SK-N-SH (cell line): ENCODE results near the gene ARG2. TPM values are rescaled to one million over a fixed set of nuclear protein-coding genes. Genes with fewer than 3 reads are reported as not detected.

Source experiments
- CTCF ChIA-PET: fragments of 300-600, 350-600 bp; formaldehyde crosslinking; extraction: SDS; loops from one replicate; lab custom pipeline; 2021; lab: Yijun Ruan, JAX
- POLR2A ChIA-PET: fragments of 350-600 bp; sonication (Branson Sonifier 250); formaldehyde crosslinking; extraction: SDS; loops from one replicate; lab custom pipeline; 2020; ENCODE audit warnings: antibody characterized with exemption, inconsistent platforms; lab: Yijun Ruan, JAX
- DNase-seq: peaks from one replicate; pipeline ENCODE4 v3.0.0; 2012
- H2AFZ ChIP-seq: fragments of 200-600 bp; sonication (generic); 2 replicates; pipeline ENCODE4 v1.8.1; 2016; ENCODE audit warnings: antibody characterized with exemption, mild to moderate bottlenecking, low read depth
- H3F3A ChIP-seq: fragments of 200-600 bp; sonication (generic); replicated peaks from 2 replicates; pipeline ENCODE3; 2016; ENCODE audit warnings: antibody characterized with exemption, mild to moderate bottlenecking; ENCODE audit not compliant: insufficient read depth
- H3K27ac ChIP-seq, 2 experiments: fragments of 200-500 bp in 1 of 2; fragments of 200-600 bp in 1 of 2; sonication (Bioruptor generic) in 1 of 2; sonication (generic), shearing (Covaris generic) in 1 of 2; 2 replicates each; pipeline versions ENCODE4 v1.5.1 to v1.6.1; 2014 to 2016; ENCODE audit warnings: low read depth in 2 of 2, inconsistent platforms in 1 of 2, low read length in 1 of 2, mild to moderate bottlenecking in 1 of 2, mixed read lengths in 1 of 2
- H3K27me3 ChIP-seq: fragments of 200-600 bp; sonication (generic), shearing (Covaris generic); 2 replicates; pipeline ENCODE4 v1.6.1; 2016; ENCODE audit warnings: mixed run types; ENCODE audit not compliant: insufficient read depth
- H3K36me3 ChIP-seq, 2 experiments: fragments of 200-500 bp in 1 of 2; fragments of 200-600 bp in 1 of 2; sonication (Bioruptor generic) in 1 of 2; sonication (generic) in 1 of 2; replicated peaks in 1 of 2; 2 replicates each; pipeline versions ENCODE3 to v1.5.1; 2014 to 2016; ENCODE audit warnings: low read length in 1 of 2, mild to moderate bottlenecking in 1 of 2; ENCODE audit not compliant: insufficient read depth in 2 of 2, control insufficient read depth in 1 of 2
- H3K4me1 ChIP-seq, 2 experiments: fragments of 200-500 bp in 1 of 2; fragments of 200-600 bp in 1 of 2; sonication (Bioruptor generic) in 1 of 2; sonication (generic), shearing (Covaris generic) in 1 of 2; 2 replicates each; pipeline versions ENCODE4 v1.5.1 to v1.6.1; 2014 to 2016; ENCODE audit warnings: low read depth in 1 of 2, low read length in 1 of 2, mixed run types in 1 of 2; ENCODE audit not compliant: insufficient read depth in 2 of 2, control insufficient read depth in 1 of 2
- H3K4me2 ChIP-seq: fragments of 200-600 bp; sonication (generic), shearing (Covaris generic); 2 replicates; pipeline ENCODE4 v1.6.1; 2017; ENCODE audit warnings: mixed run types
- H3K4me3 ChIP-seq, 2 experiments: fragments of 200-500 bp in 1 of 2; fragments of 200-600 bp in 1 of 2; sonication (Bioruptor generic) in 1 of 2; sonication (generic), shearing (Covaris generic) in 1 of 2; 2 replicates each; pipeline versions ENCODE4 v1.5.1 to v1.8.1; 2014 to 2016; ENCODE audit warnings: low read depth in 2 of 2, inconsistent platforms in 1 of 2, low read length in 1 of 2, mild to moderate bottlenecking in 1 of 2, mixed read lengths in 1 of 2, moderate library complexity in 1 of 2
- H3K79me2 ChIP-seq: fragments of 200-600 bp; sonication (generic); 2 replicates; pipeline ENCODE4 v1.8.1; 2017; ENCODE audit warnings: mild to moderate bottlenecking; ENCODE audit not compliant: insufficient read depth
- H3K9ac ChIP-seq: fragments of 200-600 bp; sonication (generic); 2 replicates; pipeline ENCODE4 v1.6.1; 2017; ENCODE audit warnings: mixed run types
- H3K9me2 ChIP-seq: fragments of 200-600 bp; sonication (generic); 2 replicates; pipeline ENCODE4 v1.6.1; 2017; ENCODE audit warnings: mixed run types
- H3K9me3 ChIP-seq: fragments of 200-600 bp; sonication (generic); 2 replicates; pipeline ENCODE4 v1.6.1; 2017; ENCODE audit warnings: mixed run types, mild to moderate bottlenecking, moderate library complexity
- H4K20me1 ChIP-seq: fragments of 200-600 bp; sonication (generic); 2 replicates; pipeline ENCODE4 v1.6.1; 2017; ENCODE audit warnings: mild to moderate bottlenecking, mixed run types; ENCODE audit not compliant: insufficient read depth
- ELF1 ChIP-seq: IDR thresholded peaks from 2 replicates; pipeline ENCODE4 v1.4.0; 2012
- EP300 ChIP-seq, 2 experiments: IDR thresholded peaks; 2 replicates each; pipeline versions ENCODE4 v1.4.0 to v1.6.1; 2012; ENCODE audit warnings: borderline replicate concordance in 1 of 2, low read depth in 1 of 2, low read length in 1 of 2
- EZH2phosphoT487 ChIP-seq: fragments of 200-600 bp; sonication (generic); IDR thresholded peaks from 2 replicates; pipeline ENCODE4 v1.6.1; 2017; ENCODE audit warnings: low read depth, mixed run types, mild to moderate bottlenecking, antibody characterized with exemption, moderate library complexity, borderline replicate concordance
- FOSL2 ChIP-seq: IDR thresholded peaks from 2 replicates; pipeline ENCODE4 v1.4.0; 2012; ENCODE audit warnings: low read depth, mild to moderate bottlenecking, moderate library complexity, borderline replicate concordance
- FOXM1 ChIP-seq: IDR thresholded peaks from 2 replicates; pipeline ENCODE4 v1.4.0; 2012; ENCODE audit warnings: low read depth, mild to moderate bottlenecking
- IRF3 ChIP-seq: fragments of 150-350 bp; IDR thresholded peaks from 2 replicates; pipeline ENCODE4 v1.6.1; 2016; ENCODE audit warnings: mild to moderate bottlenecking, low read depth, low read length
- JUND ChIP-seq: IDR thresholded peaks from 2 replicates; pipeline ENCODE4 v1.4.0; 2012
- MEF2A ChIP-seq: IDR thresholded peaks from 2 replicates; pipeline ENCODE4 v1.4.0; 2012; ENCODE audit warnings: low read depth, borderline replicate concordance
- MXI1 ChIP-seq: IDR thresholded peaks from 2 replicates; pipeline ENCODE4 v1.6.1; 2012; ENCODE audit warnings: mild to moderate bottlenecking, low read depth, low read length, improper control_type of control experiment
- NRF1 ChIP-seq: IDR thresholded peaks from 2 replicates; pipeline ENCODE4 v1.6.1; 2012; ENCODE audit warnings: low read depth, mild to moderate bottlenecking, low read length
- PBX3 ChIP-seq: IDR thresholded peaks from 2 replicates; pipeline ENCODE4; 2012
- RAD21 ChIP-seq: IDR thresholded peaks from 2 replicates; pipeline ENCODE4 v1.6.1; 2012; ENCODE audit warnings: mild to moderate bottlenecking, low read length
- RCOR1 ChIP-seq: fragments of 150-350 bp; IDR thresholded peaks from 2 replicates; pipeline ENCODE4 v1.6.1; 2017; ENCODE audit warnings: antibody characterized with exemption, low read length
- RXRA ChIP-seq: IDR thresholded peaks from 2 replicates; pipeline ENCODE4 v1.4.0; 2012; ENCODE audit warnings: low read depth, mild to moderate bottlenecking, borderline replicate concordance
- TCF12 ChIP-seq: IDR thresholded peaks from 2 replicates; pipeline ENCODE4 v1.4.0; 2012
- TEAD4 ChIP-seq: IDR thresholded peaks from 2 replicates; pipeline ENCODE4 v1.4.0; 2012; ENCODE audit warnings: mild to moderate bottlenecking, borderline replicate concordance; ENCODE audit not compliant: insufficient read depth
- USF1 ChIP-seq: IDR thresholded peaks from 2 replicates; pipeline ENCODE4 v1.4.0; 2012; ENCODE audit warnings: low read depth, borderline replicate concordance
- ZBTB33 ChIP-seq: IDR thresholded peaks from 2 replicates; pipeline ENCODE4 v1.4.0; 2012; ENCODE audit warnings: low read depth, borderline replicate concordance
- WGBS: methylation state at CpG from one replicate; pipeline ENCODE4 v1.1.6; 2017; ENCODE audit warnings: low lambda C conversion rate; 5-methylcytosine and 5-hydroxymethylcytosine counted together
- polyA plus RNA-seq, 3 experiments: library from polyadenylated mRNA; depleted of rRNA; stranded (reverse); fragments of >200 nt; gene quantifications; 2 replicates each; pipeline ENCODE4 v1.2.3, GENCODE V29; 2012

Gene ARG2
- polyA plus RNA-seq, 1 of the 3 experiments (the other 2 are of a cell fraction) = 2.6 TPM

- no peaks in the 10 kb centered on the region for H3K79me2 ChIP-seq
- CTCF ChIA-PET = interaction anchor here (3.3 kb wide), 1 partner anchor 17 kb away, joined by 20 read pairs; the partner anchor contains the start of gene ARG2
- H3K9me2 ChIP-seq = no peaks in the 10 kb centered on the region
- no peaks in the 10 kb centered on the region for H3K27me3 ChIP-seq
- no peaks in the 10 kb centered on the region for H3K36me3 ChIP-seq
- peaks cover 0 to 6% of the 10 kb centered on the region in 2 experiments; a peak in 2 of 4 replicates for H3K4me1 ChIP-seq
- H3F3A ChIP-seq = peaks cover 3% of the 10 kb centered on the region
- no peaks in the 10 kb centered on the region for H4K20me1 ChIP-seq
- no peak overlapping the region for H3K9ac ChIP-seq
- WGBS = 77% methylated on average over 7 of the region's 7 CpGs
- H3K27ac ChIP-seq = no peak overlapping the region
- DNase-seq = no peak
- TF ChIP-seq NRF1 (no peak), MEF2A (no peak), RCOR1 (no peak), EZH2phosphoT487 (no peak), IRF3 (no peak), RAD21 (no peak), RXRA (no peak), MXI1 (no peak)
- no peak overlapping the region for H2AFZ ChIP-seq
- POLR2A ChIA-PET = no interaction called here
- H3K4me2 ChIP-seq = no peak overlapping the region
- H3K9me3 ChIP-seq = no peaks in the 10 kb centered on the region
- no peak overlapping the region for H3K4me3 ChIP-seq
These were observed 17.6 kb upstream of the ARG2 start for GRCh38 chr14:67602076-67602475.

- CTCF ChIA-PET = interaction anchor here (4.1 kb wide), 1 partner anchor 16 kb away, joined by 24 read pairs; the partner anchor contains the start of gene ARG2
- WGBS = 73% methylated on average over 5 of the region's 5 CpGs
- Histone ChIP-seq H3K9me2 (no peaks in the 10 kb centered on the region), H3K4me3 (no peak overlapping the region), H3K27ac (no peak overlapping the region), H2AFZ (no peak overlapping the region), H3K27me3 (no peaks in the 10 kb centered on the region), H3K79me2 (no peaks in the 10 kb centered on the region), H3K9me3 (no peaks in the 10 kb centered on the region), H3F3A (peaks cover 3% of the 10 kb centered on the region), H3K4me1 (peaks cover 0 to 6% of the 10 kb centered on the region in 2 experiments; a peak in 2 of 4 replicates), H3K9ac (no peak overlapping the region), H3K36me3 (no peaks in the 10 kb centered on the region), H3K4me2 (no peak overlapping the region), H4K20me1 (no peaks in the 10 kb centered on the region)
- DNase-seq = no peak
- TF ChIP-seq RXRA (no peak), JUND (no peak), FOXM1 (no peak)
- POLR2A ChIA-PET = no interaction called here
These were observed 16.6 kb upstream of the ARG2 start for GRCh38 chr14:67602995-67603545.

- ChIA-PET POLR2A (no interaction called here), CTCF (interaction anchor here (0.6 to 2.2 kb wide), 2 partner anchors 11 to 223 kb away, joined by 3 to 9 read pairs; no protein-coding TSS in a partner anchor)
- H3K4me2 ChIP-seq = no peak overlapping the region
- no peak for DNase-seq
- no peaks in the 10 kb centered on the region for H3K4me1 ChIP-seq
- no peak overlapping the region for H3K27ac ChIP-seq
- H3F3A ChIP-seq = peaks cover under 1% of the 10 kb centered on the region
- H3K27me3 ChIP-seq = no peaks in the 10 kb centered on the region
- H3K9me2 ChIP-seq = no peaks in the 10 kb centered on the region
- H3K79me2 ChIP-seq = no peaks in the 10 kb centered on the region
- no peaks in the 10 kb centered on the region for H3K36me3 ChIP-seq
- no peaks in the 10 kb centered on the region for H3K9me3 ChIP-seq
- H4K20me1 ChIP-seq = no peaks in the 10 kb centered on the region
- 91% methylated on average over 5 of the region's 5 CpGs for WGBS
- H3K4me3 ChIP-seq = no peak overlapping the region
- no peak overlapping the region for H3K9ac ChIP-seq
- H2AFZ ChIP-seq = no peak overlapping the region
- no peak for TF ChIP-seq RCOR1
- TF ChIP-seq TEAD4 = no peak
- no peak for TF ChIP-seq JUND
- no peak for TF ChIP-seq FOSL2
- TF ChIP-seq FOXM1 = no peak
- no peak for TF ChIP-seq ELF1
- no peak for TF ChIP-seq EP300 (IDR thresholded peaks at IDR 0.05; ENCODE audit: borderline replicate concordance in 1 of 2, low read depth in 1 of 2, low read length in 1 of 2)
- no peak for TF ChIP-seq TCF12
- no peak for TF ChIP-seq USF1
- TF ChIP-seq MEF2A = no peak
- no peak for TF ChIP-seq RXRA
- TF ChIP-seq ZBTB33 = no peak
- no peak for TF ChIP-seq PBX3
These were observed 12.1 kb upstream of the ARG2 start for GRCh38 chr14:67607646-67608045.
